ENCODE measurements around the gene PCDHGA12. TPM values are rescaled to one million over a fixed set of nuclear protein-coding genes. Genes with fewer than 3 reads are reported as not detected.
"Not testable (repeated sequence)": the region's sequence is repeated elsewhere in the genome, so short reads cannot be mapped to it uniquely, and the experiment has no call there.

The PCDHGA12 gene
- total RNA-seq, 1 donor from 2014 or later: 18.5 TPM

- Histone ChIP-seq H3K27ac (peak within 1 kb of the TSS in 1 of 2 donors; percentile 18), H3K9me3 (peaks cover 79 to 97% of the 10 kb centered on the region in 2 donors), H3K4me3 (peak within 1 kb of the TSS; percentile 33 to 38)
- intact Hi-C loops (cut with DNase I); H3K27me3 ChIP-seq; DNase-seq (ENCODE audit: low spot score in 2 of 2); H3K4me1 ChIP-seq; H3K36me3 ChIP-seq: not testable (repeated sequence)
- peak; percentile 21 to 39 (median 29) for TF ChIP-seq CTCF (IDR thresholded peaks at IDR 0.05)
Observed at GRCh38 chr5:141397756-141398551, 32.4 kb upstream of the PCDHGA12 start, which contains the start of gene PCDHGB5. Gene PCDHGB5, plus strand, starts transcription at chr5:141397947. Its CDS starts 181 bp downstream, at chr5:141398128.

- intact Hi-C loops (cut with DNase I): no loop called here
- Histone ChIP-seq H3K27me3 (no peaks in the 10 kb centered on the region), H3K4me1 (no peaks in the 10 kb centered on the region), H3K36me3 (peaks cover 0 to 5% of the 10 kb centered on the region in 2 donors), H3K9me3 (peaks cover 79 to 97% of the 10 kb centered on the region in 2 donors), H3K4me3 (peak overlapping the region in 1 of 2 donors; percentile 2), H3K27ac (no peak overlapping the region)
- no peak for TF ChIP-seq CTCF (IDR thresholded peaks at IDR 0.05)
- no peak for DNase-seq (ENCODE audit: low spot score in 2 of 2)
Observed at GRCh38 chr5:141398608-141399007, 31.7 kb upstream of the PCDHGA12 start.

GRCh38 chr5:141399555-141400258 is 30.6 kb upstream of the PCDHGA12 start:
- Histone ChIP-seq H3K27me3 (no peaks in the 10 kb centered on the region), H3K36me3 (peaks cover 0 to 5% of the 10 kb centered on the region in 2 donors), H3K4me3 (peak overlapping the region in 1 of 2 donors; percentile 20), H3K9me3 (peaks cover 79 to 97% of the 10 kb centered on the region in 2 donors), H3K27ac (no peak overlapping the region), H3K4me1 (no peaks in the 10 kb centered on the region)
- intact Hi-C loops (cut with DNase I): loop anchor here (5.0 to 10.0 kb wide), 2 partner anchors 125 to 163 kb away; no protein-coding TSS in a partner anchor
- no peak for TF ChIP-seq CTCF (IDR thresholded peaks at IDR 0.05)
- no peak for DNase-seq (ENCODE audit: low spot score in 2 of 2)

- peak within 1 kb of the TSS; percentile 37 to 45 for H3K4me3 ChIP-seq
- peaks cover 87 to 97% of the 10 kb centered on the region in 2 donors for H3K9me3 ChIP-seq
- no peaks in the 10 kb centered on the region for H3K4me1 ChIP-seq
- no peak within 1 kb of the TSS for H3K27ac ChIP-seq
- peaks cover 4 to 5% of the 10 kb centered on the region in 2 donors for H3K36me3 ChIP-seq
- H3K27me3 ChIP-seq: no peaks in the 10 kb centered on the region
- intact Hi-C loops (cut with DNase I): loop anchor here (5.0 to 10.0 kb wide), 2 partner anchors 122 to 160 kb away; no protein-coding TSS in a partner anchor
- TF ChIP-seq CTCF (IDR thresholded peaks at IDR 0.05): peak in 2 of 3 experiments; percentile 20 to 23
- DNase-seq (ENCODE audit: low spot score in 2 of 2): no peak
Observed at GRCh38 chr5:141402553-141403243, 27.6 kb upstream of the PCDHGA12 start, which contains the start of gene PCDHGA9. Gene PCDHGA9, plus strand, starts transcription at chr5:141402778. Its CDS starts 175 bp downstream, at chr5:141402953.

- Histone ChIP-seq H3K9me3 (peaks cover 92 to 100% of the 10 kb centered on the region in 2 donors), H3K4me3 (peak overlapping the region; percentile 37 to 45), H3K4me1 (no peaks in the 10 kb centered on the region), H3K36me3 (peaks cover 4 to 5% of the 10 kb centered on the region in 2 donors), H3K27me3 (no peaks in the 10 kb centered on the region), H3K27ac (no peak overlapping the region)
- no peak for TF ChIP-seq CTCF (IDR thresholded peaks at IDR 0.05)
- no peak for DNase-seq (ENCODE audit: low spot score in 2 of 2)
- intact Hi-C loops (cut with DNase I): loop anchor here (5.0 to 10.0 kb wide), 2 partner anchors 121 to 159 kb away; no protein-coding TSS in a partner anchor
Observed at GRCh38 chr5:141403387-141403786, 26.9 kb upstream of the PCDHGA12 start.
